NCI-H2171 (cell line): ENCODE results near the gene IZUMO4.
"Not testable (repeated sequence)": the region's sequence is repeated elsewhere in the genome, so short reads cannot be mapped to it uniquely, and the experiment has no call there.

Source experiments
- DNase-seq: peaks from one replicate; lab custom pipeline; 2025; lab: John Stamatoyannopoulos, UW

IZUMO4 gene

GRCh38 chr19:2080336-2080988, 16.3 kb upstream of the IZUMO4 start:
- no peak for DNase-seq

GRCh38 chr19:2081873-2082810, 14.6 kb upstream of the IZUMO4 start:
- DNase-seq: no peak

DNA sequence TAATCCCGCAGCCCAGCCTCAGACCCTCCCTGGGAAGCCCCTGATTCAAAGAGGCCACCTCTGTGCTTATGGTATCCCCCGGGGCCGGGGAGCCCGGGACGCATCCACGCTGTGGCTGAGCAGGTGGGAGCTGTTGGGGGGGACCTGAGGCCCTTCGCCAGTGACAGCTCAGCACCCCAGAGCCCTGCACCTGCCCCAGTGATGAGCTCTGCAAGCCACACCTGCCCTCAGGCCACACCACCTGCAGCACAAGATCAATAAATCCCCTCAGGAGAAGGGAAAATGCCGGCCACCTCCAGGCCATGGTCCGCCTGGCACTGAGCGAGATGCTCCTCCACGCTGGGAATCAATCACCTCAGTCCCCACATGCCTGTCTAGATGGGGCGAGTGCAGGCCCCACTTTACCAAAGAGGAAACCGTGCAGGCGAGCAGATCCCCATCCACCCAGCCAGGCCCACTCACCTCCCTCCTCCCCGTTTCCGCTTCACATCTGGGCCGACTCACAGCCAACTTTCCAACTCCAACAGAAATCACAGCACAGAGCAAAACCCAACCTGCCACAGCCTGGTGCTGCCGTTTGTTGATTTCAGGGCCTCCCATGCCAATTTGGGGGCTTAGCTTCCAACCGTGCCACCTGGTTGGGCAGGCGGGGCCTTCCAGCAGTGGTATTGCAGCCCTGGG, 13.4 kb upstream of the IZUMO4 start:
- no peak for DNase-seq

DNA sequence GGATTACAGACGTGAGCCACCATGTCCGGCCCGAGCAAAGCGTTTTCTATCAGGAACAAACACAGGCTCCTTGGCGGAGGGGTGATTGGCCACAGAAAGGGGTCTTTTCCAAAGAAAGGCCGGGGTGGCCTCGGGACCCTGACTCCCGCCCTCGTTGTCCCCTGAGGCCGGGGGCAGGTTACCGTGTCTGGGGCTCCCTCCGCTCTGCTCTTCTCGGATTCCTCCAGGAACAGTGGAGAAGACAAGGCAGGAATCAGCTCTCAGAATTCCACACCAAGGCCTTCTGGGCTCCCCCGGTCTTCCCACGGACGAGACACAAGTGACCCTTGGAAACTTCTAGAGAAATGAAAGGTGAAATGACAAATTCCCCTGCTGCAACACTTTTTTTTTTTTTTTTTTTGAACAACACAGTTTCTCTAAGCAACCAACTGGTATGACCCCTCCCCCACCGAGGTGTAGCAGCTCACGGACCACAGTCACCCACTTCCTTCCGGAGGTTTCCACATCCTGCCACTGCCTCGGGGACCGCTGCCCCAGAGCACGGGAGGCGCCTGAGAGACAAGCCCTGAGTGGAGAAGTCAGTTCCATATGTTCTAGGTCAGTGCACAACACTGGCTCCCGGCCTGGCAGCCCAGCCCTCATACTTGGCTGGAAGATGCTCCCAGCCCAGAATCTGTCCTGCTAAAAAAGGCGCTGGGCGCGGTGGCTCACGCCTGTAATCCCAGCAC, 11.6 kb upstream of the IZUMO4 start:
- no peak for DNase-seq

DNA sequence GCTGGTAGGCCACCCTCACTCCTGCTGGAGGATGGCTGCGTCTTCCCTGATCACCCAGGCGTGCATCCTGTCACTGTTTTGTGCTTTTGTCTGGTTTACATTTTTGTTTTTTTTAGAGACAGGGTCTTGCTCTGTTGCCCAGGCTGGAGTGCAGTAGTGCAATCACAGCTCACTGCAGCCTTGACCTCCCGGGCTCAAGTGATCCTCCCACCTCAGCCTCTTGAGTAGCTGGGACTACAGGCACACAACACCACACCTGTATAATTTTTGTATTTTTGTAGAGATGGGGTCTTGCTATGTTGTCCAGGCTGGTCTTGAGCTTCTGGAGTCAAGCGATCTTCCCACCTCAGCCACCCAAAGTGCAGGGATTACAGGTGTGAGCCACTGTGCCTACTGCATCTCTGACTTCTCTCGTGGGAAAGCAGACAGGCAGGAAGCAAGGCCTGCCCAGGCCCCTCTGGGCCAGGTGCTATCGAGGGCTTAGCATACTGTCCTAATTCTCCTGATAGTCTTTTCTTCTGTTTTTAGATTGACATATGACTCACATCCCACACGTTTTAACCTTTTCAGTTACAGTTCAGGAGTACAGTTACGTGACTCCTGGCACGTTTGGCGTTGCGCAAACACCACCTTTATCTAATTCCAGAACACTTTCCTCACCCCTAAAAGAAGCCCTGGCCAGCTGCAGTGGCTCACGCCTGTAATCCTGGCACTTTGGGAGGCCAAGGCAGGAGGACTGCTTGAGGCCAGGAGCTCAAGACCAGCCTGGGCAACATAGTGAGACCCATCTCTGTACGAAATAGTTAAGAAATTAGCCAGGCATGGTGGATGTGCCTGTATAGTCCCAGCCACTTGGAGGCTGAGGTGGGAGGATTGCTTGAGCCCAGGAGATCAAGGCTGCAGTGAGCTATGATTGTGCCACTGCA, 9.8 kb upstream of the IZUMO4 start:
- DNase-seq: not testable (repeated sequence)

DNA sequence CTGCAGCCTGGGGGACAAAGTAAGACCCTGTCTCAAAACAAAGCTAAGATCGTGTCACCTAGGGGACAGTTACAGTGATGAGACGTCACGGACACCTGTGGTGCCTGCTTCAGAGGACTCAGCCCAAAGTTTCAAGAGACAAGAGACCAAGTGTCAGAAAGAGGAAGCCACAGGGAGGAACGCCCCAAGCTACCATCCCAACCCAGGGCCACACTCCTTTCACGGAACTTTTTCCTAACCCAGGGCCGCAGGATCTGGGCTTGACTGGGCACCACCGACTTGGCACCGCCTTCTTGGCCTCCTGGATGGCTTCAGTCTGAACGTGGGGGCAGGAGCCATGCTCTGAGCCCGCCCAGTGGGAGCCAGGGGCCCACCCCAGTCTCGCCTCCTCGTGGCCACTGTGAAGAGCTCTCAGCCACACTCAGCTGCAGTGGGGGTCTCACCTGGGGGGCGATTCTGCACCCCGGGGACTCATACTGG, 9.1 kb upstream of the IZUMO4 start:
- DNase-seq: no peak

GRCh38 chr19:2089001-2089711, 7.6 kb upstream of the IZUMO4 start:
- no peak for DNase-seq

DNA sequence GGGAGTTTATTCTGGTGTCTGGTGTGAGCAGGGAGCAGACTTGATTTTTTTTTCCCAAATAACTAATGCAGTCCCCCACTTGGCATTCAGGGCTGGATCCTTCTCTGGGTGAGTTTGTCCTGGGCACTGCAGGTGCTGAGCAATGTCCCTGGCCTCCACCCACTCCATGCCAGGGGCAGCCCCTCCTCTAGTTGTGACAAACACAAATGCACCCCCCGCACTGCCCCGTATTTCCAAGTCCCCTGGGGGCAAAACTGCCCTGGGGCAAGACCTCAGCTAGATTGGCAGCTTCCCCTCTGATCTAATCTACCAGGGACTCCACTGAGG, 7.0 kb upstream of the IZUMO4 start:
- DNase-seq: no peak

GRCh38 chr19:2091926-2092525, 4.7 kb upstream of the IZUMO4 start:
- not testable (repeated sequence) for DNase-seq

- DNase-seq: peak; percentile 90
Observed at GRCh38 chr19:2096034-2096479, 658 bp upstream of the IZUMO4 start, which contains the start of gene MOB3A. Gene MOB3A (minus strand): TSS chr19:2096326. CDS start chr19:2078560, 17,766 bp downstream.

- no peak for DNase-seq
Observed at GRCh38 chr19:2097203-2097885, 629 bp downstream of the IZUMO4 start.

DNA sequence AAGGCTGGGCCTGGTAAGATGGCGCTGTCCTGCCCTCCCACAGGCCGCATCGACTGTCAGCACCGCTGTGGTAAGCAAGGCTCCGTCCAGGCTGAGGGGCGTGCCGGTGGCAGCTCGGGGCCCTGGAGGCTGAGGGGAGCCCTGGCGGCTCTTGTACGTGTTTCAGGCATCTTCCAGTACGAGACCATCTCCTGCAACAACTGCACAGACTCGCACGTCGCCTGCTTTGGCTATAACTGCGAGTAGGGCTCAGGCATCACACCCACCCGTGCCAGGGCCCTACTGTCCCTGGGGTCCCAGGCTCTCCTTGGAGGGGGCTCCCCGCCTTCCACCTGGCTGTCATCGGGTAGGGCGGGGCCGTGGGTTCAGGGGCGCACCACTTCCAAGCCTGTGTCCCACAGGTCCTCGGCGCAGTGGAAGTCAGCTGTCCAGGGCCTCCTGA, 1.2 kb downstream of the IZUMO4 start:
- DNase-seq: no peak

DNA sequence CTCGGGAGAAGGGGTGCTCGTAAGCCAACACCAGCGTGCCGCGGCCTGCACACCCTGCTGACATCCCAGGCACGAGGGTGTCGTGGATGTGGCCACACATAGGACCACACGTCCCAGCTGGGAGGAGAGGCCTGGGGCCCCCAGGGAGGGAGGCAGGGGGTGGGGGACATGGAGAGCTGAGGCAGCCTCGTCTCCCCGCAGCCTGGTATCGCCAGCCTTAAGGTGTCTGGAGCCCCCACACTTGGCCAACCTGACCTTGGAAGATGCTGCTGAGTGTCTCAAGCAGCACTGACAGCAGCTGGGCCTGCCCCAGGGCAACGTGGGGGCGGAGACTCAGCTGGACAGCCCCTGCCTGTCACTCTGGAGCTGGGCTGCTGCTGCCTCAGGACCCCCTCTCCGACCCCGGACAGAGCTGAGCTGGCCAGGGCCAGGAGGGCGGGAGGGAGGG, 2.4 kb downstream of the IZUMO4 start:
- DNase-seq: no peak

GRCh38 chr19:2099937-2100718, 3.4 kb downstream of the IZUMO4 start:
- no peak for DNase-seq

DNA sequence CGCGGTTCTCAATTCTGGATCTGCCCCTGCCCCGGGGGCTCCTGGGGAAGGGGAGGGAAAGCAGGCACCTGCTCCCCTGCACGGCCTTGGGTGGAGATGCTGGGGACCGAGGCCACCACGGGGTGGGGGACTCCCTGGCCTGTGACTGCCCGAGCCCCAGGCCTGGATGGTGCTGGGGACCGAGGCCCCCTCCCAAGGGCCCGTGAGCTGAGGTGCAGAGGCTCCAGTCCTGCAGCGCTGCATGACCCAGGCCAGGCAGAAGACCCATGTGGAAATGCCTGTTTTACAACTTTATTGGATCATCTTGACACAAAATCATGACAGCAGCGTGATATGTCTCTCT, 4.0 kb downstream of the IZUMO4 start:
- DNase-seq: no peak

DNA sequence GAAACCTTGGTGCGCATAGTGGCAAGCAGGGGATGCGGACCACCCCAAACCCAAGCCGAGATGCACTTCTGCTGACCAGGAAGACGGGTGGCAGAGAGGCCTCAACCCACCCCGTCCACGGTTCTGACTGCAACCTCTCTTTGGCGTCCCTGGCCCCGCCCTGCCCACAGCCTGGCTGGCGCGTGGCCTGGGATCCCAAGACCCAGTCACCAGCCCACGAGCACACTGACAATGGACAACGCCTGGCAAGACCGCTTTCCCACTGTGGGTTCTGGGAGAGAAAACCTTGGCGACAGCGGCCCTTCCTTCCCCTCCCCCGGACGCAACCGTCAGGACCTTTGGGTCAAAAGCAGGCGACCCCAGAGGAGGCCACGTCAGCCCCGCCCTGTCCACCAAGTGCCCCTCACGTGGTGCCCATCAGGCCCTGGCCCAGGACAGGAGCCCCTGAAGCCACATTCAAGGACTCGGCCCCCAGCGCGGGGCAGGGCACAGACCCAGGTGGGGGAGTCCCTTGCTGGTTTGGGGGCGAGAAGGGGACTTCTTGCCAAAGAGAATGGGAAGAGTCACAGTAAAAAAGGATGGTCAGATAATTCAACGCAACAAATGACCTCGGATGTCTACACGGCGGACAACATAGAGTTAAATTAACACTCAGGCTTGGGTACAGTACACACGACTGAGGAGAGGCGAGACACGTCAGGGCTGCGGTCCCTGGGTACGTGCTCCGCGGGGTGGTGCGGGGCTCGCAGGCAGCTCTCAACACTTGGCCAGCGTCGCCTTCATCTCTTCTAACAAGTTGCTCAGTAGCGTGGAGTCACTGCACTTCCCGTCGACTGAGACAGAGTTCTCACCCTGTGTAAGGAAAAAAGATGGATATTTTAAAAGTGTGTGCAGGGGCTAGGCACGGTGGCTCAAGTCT, 5.0 kb downstream of the IZUMO4 start:
- DNase-seq: no peak

GRCh38 chr19:2103045-2103707, 6.5 kb downstream of the IZUMO4 start:
- no peak for DNase-seq
